Measurements from ENCODE around the gene METAP1D. TPM values are rescaled to one million over a fixed set of nuclear protein-coding genes. Genes with fewer than 3 reads are reported as not detected.
A peak's percentile ranks its signal among the peaks of the same experiment; 100 is the strongest.
"Not testable (repeated sequence)": the region's sequence is repeated elsewhere in the genome, so short reads cannot be mapped to it uniquely, and the experiment has no call there.

METAP1D gene
- total RNA-seq, 1 experiment from 2014 or later = 4.7 TPM

DNA sequence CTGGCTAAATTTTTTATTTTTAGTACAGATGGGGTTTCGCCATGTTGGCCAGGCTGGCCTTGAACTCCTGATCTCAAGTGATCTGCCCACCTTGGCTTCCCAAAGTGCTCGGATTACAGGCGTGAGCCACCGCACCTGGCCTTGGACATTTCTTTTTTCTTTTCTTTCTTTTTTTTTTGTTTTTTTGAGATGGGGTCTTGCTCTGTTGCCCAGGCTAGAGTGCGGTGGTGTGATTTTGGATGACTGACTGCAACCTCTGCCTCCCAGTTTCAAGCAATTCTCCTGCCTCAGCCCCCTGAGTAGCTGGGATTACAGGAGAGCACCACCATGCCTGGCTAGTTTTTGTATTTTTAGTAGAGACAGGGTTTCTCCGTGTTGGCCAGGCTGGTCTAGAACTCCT is 114.4 kb downstream of the METAP1D start:
- DNase-seq (ENCODE audit: low spot score); H3K4me3 Mint-ChIP-seq; H3K36me3 Mint-ChIP-seq; ATAC-seq; H3K27ac Mint-ChIP-seq; H3K9me3 Mint-ChIP-seq; POLR2A ChIA-PET; H3K4me1 Mint-ChIP-seq: not testable (repeated sequence)
- H3K27me3 Mint-ChIP-seq (ENCODE audit: low read depth) = peaks cover 31% of the 10 kb centered on the region
- 0 out of 2 replicates have a peak, but pooled peaks have one; percentile 22 for TF ChIP-seq ZNF121 (CRISPR knock-in tag; IDR thresholded peaks at IDR 0.05)
- CTCF ChIA-PET = interaction anchor here (0.5 to 5.0 kb wide), 29 partner anchors 7 to 573 kb away, joined by 3 to 67 read pairs (median 4); partner anchors contain the start of genes DLX1, DLX2, HAT1 and SLC25A12

DNA sequence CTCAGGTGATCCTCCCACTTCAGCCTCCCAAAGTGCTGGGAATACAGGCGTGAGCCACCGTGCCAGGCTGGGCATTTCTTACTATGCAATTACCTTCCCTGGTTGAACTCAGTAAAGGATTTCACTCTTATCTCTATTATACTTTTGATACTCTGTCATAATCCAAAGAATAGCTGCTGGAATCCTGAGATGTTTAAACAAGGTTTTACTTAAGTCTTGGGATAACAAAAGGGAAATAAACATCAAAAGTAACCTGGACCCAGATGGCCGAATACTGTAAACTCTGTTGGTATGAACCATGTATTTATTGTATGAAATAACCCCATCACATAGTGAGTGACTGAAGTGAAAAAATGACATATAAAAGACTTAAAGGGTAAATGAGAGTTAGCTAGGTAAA is 114.8 kb downstream of the METAP1D start:
- H3K27me3 Mint-ChIP-seq (ENCODE audit: low read depth) = peaks cover 27% of the 10 kb centered on the region
- H3K4me1 Mint-ChIP-seq = peaks cover 6% of the 10 kb centered on the region
- no peak overlapping the region for H3K4me3 Mint-ChIP-seq
- POLR2A ChIA-PET = no interaction called here
- no peak for DNase-seq (ENCODE audit: low spot score)
- H3K36me3 Mint-ChIP-seq = no peaks in the 10 kb centered on the region
- H3K27ac Mint-ChIP-seq = no peak overlapping the region
- TF ChIP-seq, protein P1, sequence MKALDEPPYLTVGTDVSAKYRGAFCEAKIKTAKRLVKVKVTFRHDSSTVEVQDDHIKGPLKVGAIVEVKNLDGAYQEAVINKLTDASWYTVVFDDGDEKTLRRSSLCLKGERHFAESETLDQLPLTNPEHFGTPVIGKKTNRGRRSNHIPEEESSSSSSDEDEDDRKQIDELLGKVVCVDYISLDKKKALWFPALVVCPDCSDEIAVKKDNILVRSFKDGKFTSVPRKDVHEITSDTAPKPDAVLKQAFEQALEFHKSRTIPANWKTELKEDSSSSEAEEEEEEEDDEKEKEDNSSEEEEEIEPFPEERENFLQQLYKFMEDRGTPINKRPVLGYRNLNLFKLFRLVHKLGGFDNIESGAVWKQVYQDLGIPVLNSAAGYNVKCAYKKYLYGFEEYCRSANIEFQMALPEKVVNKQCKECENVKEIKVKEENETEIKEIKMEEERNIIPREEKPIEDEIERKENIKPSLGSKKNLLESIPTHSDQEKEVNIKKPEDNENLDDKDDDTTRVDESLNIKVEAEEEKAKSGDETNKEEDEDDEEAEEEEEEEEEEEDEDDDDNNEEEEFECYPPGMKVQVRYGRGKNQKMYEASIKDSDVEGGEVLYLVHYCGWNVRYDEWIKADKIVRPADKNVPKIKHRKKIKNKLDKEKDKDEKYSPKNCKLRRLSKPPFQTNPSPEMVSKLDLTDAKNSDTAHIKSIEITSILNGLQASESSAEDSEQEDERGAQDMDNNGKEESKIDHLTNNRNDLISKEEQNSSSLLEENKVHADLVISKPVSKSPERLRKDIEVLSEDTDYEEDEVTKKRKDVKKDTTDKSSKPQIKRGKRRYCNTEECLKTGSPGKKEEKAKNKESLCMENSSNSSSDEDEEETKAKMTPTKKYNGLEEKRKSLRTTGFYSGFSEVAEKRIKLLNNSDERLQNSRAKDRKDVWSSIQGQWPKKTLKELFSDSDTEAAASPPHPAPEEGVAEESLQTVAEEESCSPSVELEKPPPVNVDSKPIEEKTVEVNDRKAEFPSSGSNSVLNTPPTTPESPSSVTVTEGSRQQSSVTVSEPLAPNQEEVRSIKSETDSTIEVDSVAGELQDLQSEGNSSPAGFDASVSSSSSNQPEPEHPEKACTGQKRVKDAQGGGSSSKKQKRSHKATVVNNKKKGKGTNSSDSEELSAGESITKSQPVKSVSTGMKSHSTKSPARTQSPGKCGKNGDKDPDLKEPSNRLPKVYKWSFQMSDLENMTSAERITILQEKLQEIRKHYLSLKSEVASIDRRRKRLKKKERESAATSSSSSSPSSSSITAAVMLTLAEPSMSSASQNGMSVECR (CRISPR knock-in tag; IDR thresholded peaks at IDR 0.05; ENCODE audit: borderline replicate concordance) = no peak
- TF ChIP-seq ZNF121 (CRISPR knock-in tag; IDR thresholded peaks at IDR 0.05) = 0 out of 2 replicates have a peak, but pooled peaks have one; percentile 0
- no peaks in the 10 kb centered on the region for H3K9me3 Mint-ChIP-seq
- ATAC-seq = no peak
- CTCF ChIA-PET = interaction anchor here (0.8 to 5.0 kb wide), 13 partner anchors 10 to 391 kb away, joined by 3 to 67 read pairs (median 4); partner anchors contain the start of genes DLX2 and HAT1

DNA sequence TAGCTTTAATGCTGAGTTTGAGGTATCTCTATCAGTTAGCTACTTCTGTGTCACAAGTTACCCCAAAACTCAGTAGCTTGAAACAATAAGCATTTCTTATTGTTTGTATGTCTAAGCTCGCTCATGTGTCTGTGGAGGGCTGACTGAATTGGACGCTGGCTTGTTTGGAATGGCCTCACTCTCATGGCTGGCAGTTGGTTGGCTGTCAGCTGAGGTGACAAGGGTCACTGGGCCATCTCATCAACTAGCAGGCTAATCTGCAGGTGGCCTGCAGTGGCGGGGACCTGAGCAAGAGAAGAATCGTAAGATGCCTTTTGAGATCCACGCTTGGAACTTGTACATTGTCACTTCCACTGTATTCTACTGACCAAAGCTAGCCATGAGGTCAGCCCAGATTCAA is 116.4 kb downstream of the METAP1D start:
- Mint-ChIP-seq H3K27ac (no peak overlapping the region), H3K27me3 (ENCODE audit: low read depth) (peaks cover 17% of the 10 kb centered on the region), H3K4me1 (no peaks in the 10 kb centered on the region), H3K36me3 (no peaks in the 10 kb centered on the region), H3K4me3 (no peak overlapping the region), H3K9me3 (no peaks in the 10 kb centered on the region)
- POLR2A ChIA-PET = no interaction called here
- CTCF ChIA-PET = interaction anchor here (1.0 to 5.0 kb wide), 3 partner anchors 10 to 12 kb away, joined by 3 to 67 read pairs (median 3); no protein-coding TSS in a partner anchor
- ATAC-seq (no peak), DNase-seq (ENCODE audit: low spot score) (no peak)
- TF ChIP-seq ELF4 (CRISPR knock-in tag; IDR thresholded peaks at IDR 0.05; ENCODE audit: low read depth) (no peak), MXD4 (CRISPR knock-in tag; IDR thresholded peaks at IDR 0.05; ENCODE audit: borderline replicate concordance) (no peak), TCF7 (CRISPR knock-in tag; IDR thresholded peaks at IDR 0.05; ENCODE audit: low read depth) (no peak), NR1H2 (CRISPR knock-in tag; IDR thresholded peaks at IDR 0.05) (no peak), ZNF263 (CRISPR knock-in tag; IDR thresholded peaks at IDR 0.05; ENCODE audit: low read depth) (no peak), GABPB1 (CRISPR knock-in tag; IDR thresholded peaks at IDR 0.05) (no peak), SP1 (CRISPR knock-in tag; conservative IDR thresholded peaks at IDR 0.05) (no peak), FOXP1 (CRISPR knock-in tag; IDR thresholded peaks at IDR 0.05; ENCODE audit: borderline replicate concordance) (no peak), JUN (CRISPR knock-in tag; IDR thresholded peaks at IDR 0.05) (no peak)
- TF ChIP-seq, protein P2, sequence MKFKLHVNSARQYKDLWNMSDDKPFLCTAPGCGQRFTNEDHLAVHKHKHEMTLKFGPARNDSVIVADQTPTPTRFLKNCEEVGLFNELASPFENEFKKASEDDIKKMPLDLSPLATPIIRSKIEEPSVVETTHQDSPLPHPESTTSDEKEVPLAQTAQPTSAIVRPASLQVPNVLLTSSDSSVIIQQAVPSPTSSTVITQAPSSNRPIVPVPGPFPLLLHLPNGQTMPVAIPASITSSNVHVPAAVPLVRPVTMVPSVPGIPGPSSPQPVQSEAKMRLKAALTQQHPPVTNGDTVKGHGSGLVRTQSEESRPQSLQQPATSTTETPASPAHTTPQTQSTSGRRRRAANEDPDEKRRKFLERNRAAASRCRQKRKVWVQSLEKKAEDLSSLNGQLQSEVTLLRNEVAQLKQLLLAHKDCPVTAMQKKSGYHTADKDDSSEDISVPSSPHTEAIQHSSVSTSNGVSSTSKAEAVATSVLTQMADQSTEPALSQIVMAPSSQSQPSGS (CRISPR knock-in tag; IDR thresholded peaks at IDR 0.05; ENCODE audit: borderline replicate concordance, low read depth) = no peak
- TF ChIP-seq, protein P3, sequence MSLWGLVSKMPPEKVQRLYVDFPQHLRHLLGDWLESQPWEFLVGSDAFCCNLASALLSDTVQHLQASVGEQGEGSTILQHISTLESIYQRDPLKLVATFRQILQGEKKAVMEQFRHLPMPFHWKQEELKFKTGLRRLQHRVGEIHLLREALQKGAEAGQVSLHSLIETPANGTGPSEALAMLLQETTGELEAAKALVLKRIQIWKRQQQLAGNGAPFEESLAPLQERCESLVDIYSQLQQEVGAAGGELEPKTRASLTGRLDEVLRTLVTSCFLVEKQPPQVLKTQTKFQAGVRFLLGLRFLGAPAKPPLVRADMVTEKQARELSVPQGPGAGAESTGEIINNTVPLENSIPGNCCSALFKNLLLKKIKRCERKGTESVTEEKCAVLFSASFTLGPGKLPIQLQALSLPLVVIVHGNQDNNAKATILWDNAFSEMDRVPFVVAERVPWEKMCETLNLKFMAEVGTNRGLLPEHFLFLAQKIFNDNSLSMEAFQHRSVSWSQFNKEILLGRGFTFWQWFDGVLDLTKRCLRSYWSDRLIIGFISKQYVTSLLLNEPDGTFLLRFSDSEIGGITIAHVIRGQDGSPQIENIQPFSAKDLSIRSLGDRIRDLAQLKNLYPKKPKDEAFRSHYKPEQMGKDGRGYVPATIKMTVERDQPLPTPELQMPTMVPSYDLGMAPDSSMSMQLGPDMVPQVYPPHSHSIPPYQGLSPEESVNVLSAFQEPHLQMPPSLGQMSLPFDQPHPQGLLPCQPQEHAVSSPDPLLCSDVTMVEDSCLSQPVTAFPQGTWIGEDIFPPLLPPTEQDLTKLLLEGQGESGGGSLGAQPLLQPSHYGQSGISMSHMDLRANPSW (CRISPR knock-in tag; conservative IDR thresholded peaks at IDR 0.05; ENCODE audit: low read depth) = no peak
- TF ChIP-seq, protein P4, sequence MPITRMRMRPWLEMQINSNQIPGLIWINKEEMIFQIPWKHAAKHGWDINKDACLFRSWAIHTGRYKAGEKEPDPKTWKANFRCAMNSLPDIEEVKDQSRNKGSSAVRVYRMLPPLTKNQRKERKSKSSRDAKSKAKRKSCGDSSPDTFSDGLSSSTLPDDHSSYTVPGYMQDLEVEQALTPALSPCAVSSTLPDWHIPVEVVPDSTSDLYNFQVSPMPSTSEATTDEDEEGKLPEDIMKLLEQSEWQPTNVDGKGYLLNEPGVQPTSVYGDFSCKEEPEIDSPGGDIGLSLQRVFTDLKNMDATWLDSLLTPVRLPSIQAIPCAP (CRISPR knock-in tag; IDR thresholded peaks at IDR 0.05) = no peak
- TF ChIP-seq, protein P5, sequence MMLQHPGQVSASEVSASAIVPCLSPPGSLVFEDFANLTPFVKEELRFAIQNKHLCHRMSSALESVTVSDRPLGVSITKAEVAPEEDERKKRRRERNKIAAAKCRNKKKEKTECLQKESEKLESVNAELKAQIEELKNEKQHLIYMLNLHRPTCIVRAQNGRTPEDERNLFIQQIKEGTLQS (CRISPR knock-in tag; conservative IDR thresholded peaks at IDR 0.05) = no peak
- TF ChIP-seq, protein P1 (CRISPR knock-in tag; IDR thresholded peaks at IDR 0.05; ENCODE audit: borderline replicate concordance) = no peak
- TF ChIP-seq, protein P6, sequence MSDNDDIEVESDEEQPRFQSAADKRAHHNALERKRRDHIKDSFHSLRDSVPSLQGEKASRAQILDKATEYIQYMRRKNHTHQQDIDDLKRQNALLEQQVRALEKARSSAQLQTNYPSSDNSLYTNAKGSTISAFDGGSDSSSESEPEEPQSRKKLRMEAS (CRISPR knock-in tag; IDR thresholded peaks at IDR 0.05) = no peak

All from WTC11 (cell line).